Astrocyte of the hippocampus (primary cell): ENCODE measurements around the gene SLC13A3.
A peak's percentile ranks its signal among the peaks of the same experiment; 100 is the strongest.

Experiments
- DNase-seq: peaks from one replicate; pipeline ENCODE4 v3.0.0; 2011; ENCODE audit warnings: low read depth, low spot score

SLC13A3 gene

DNA sequence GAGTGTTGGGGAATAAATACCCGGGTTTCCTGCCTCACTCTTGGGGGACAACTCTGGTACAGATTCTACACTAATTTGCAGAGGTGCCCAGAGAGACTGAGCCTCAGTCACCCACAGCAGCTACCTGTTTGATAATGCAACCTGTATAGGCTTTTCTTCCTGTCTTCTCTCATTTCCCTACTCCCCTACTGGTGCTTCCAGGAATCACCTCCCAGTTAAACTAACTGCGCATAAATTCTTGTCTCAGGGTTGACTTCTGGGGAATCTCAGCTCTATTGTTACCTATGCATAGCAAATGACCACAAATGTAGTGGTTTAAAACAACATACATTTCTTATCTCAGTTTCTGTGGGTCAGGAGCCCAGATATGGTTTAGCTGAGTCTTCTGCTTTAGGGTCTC is 112.1 kb downstream of the SLC13A3 start:
- no peak for DNase-seq

GRCh38 chr20:46530640-46531039 is 120.6 kb downstream of the SLC13A3 start:
- no peak for DNase-seq

- DNase-seq = peak; percentile 33
Observed at GRCh38 chr20:46523696-46524328, 127.4 kb downstream of the SLC13A3 start.

GRCh38 chr20:46523108-46523507 is 128.2 kb downstream of the SLC13A3 start:
- no peak for DNase-seq

GRCh38 chr20:46520976-46521579 is 130.2 kb downstream of the SLC13A3 start:
- DNase-seq = peak; percentile 77

GRCh38 chr20:46520540-46520939 is 130.7 kb downstream of the SLC13A3 start:
- DNase-seq = no peak

DNA sequence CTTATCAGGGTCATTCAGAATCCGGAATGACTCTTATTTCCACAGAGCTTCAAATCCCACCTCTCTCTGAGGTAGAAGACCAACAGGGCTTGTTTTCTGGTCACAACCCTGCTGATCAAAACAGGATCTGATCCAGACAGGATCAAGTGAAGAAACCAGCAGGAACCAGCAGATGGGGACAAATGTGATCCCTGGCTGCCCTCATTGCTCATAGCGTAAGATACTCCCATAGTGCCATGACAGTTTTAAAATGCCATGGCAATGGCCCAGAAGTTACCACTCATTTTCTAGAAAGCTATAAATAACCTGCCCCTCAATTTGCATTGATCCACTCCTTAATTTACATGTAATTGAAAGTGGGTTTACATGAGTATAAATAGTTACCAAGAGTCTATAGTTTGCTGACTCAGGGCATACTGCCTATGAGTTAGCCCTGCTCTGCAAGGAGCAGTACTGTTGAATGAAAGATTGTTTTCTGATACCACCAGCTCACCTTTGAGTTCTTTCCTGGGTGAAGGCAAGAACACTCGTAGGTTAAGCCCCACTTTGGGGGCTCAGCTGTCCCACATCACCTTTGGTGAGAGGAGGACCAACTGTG is 131.7 kb downstream of the SLC13A3 start:
- DNase-seq = no peak

DNA sequence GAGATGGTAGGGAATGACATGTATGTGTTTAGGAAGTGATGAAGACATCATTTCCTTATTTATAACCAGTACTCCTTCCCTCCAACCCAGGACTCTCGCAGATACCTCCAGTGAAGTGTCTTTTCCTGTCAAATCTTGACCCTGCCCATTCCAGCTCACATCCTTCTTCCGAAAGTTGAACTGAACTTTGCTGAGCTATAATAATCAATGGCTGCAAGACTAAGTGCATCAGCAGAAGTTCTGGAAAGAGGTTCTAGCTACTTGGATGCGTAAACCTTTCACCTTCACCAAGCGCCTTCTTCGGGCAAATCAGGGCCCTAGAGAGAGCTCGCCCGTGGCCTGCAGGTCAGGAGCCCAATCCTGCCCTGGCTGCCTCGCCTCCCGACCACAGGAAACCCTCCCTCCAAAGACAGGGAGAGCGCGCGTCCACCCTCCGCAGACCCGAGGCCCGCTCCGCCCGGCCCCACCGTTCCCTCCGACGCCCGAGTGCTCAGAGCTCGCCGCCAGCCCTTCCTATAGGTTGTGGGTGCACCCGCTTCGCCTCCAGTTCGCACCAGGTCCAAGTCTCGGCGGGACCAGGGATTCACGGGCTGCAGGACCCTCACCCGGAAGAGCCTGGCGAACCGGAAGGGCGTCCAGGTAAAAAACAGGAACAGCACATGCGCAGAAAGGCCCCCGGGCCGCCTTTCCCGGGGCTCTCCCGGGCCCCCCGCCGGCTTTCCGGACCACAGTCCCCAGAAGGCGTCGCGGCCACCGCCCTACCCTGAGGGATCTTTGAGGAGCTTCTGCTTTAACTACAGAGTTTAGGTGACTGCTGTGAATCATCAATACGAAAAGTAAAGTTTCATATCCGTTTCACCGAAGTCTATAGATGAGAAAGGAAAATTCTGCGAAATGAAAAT is 138.1 kb downstream of the SLC13A3 start, which contains the start of gene ZNF334:
ZNF334 (minus strand) TSS at position 617 of the 902 bp plus-strand sequence. CDS start 1,457 bp downstream, outside the sequence.
- peak; percentile 90 for DNase-seq

GRCh38 chr20:46509523-46509922 is 141.7 kb downstream of the SLC13A3 start:
- DNase-seq = no peak
